IPS DF 19.7 (cell line): ENCODE results near the gene GAREM2.

Experiments
- DNase-seq: peaks from one replicate; pipeline ENCODE4 v3.0.0-alpha.2; 2013; ENCODE audit warnings: low read depth, low spot score

Gene GAREM2

GRCh38 chr2:26237868-26238267 is 65.0 kb downstream of the GAREM2 start:
- DNase-seq = no peak

GRCh38 chr2:26238311-26238958 is 65.5 kb downstream of the GAREM2 start:
- DNase-seq = no peak
